HAP-1 (cell line): ENCODE data around the gene SLC19A1.

Source experiments
- DNase-seq, 2 experiments: peaks; one replicate each; pipeline ENCODE4 v3.0.0-alpha.2; 2016 to 2020; ENCODE audit warnings: low spot score in 2 of 2
- H3K27me3 ChIP-seq: fragments of 250-450 bp; sonication (Bioruptor Pico); 2 replicates; pipeline ENCODE4 v1.5.1; 2020; ENCODE audit warnings: low read depth, mild to moderate bottlenecking, moderate library complexity
- H3K36me3 ChIP-seq: fragments of 250-450 bp; sonication (Bioruptor Pico); replicated peaks from 2 replicates; pipeline ENCODE4 v1.5.1; 2020; ENCODE audit warnings: mild to moderate bottlenecking
- H3K4me1 ChIP-seq: fragments of 250-450 bp; sonication (Bioruptor Pico); 2 replicates; pipeline ENCODE4 v1.5.1; 2020; ENCODE audit warnings: mild to moderate bottlenecking
- H3K4me3 ChIP-seq: fragments of 250-450 bp; sonication (Bioruptor Pico); 2 replicates; pipeline ENCODE4 v1.5.1; 2020; ENCODE audit warnings: mild to moderate bottlenecking, moderate library complexity
- H3K9me3 ChIP-seq: fragments of 250-450 bp; sonication (Bioruptor Pico); 2 replicates; pipeline ENCODE4 v1.5.1; 2020; ENCODE audit warnings: mild to moderate bottlenecking, moderate library complexity
- in situ Hi-C: fragments of 300-500 bp; cut with MboI; formaldehyde crosslinking; loops from 3 replicates; pipeline ENCODE4 v1.14.3; 2020; ENCODE audit warnings: low sequenced_read_pairs, inconsistent platforms, mixed read lengths

Gene SLC19A1

GRCh38 chr21:45453308-45453950 lies 88.8 kb downstream of the SLC19A1 start:
- Histone ChIP-seq H3K4me1 (no peaks in the 10 kb centered on the region), H3K4me3 (no peak overlapping the region), H3K27me3 (no peaks in the 10 kb centered on the region), H3K9me3 (no peaks in the 10 kb centered on the region; the same call in 1 of the 2 replicates), H3K36me3 (no peaks in the 10 kb centered on the region)
- in situ Hi-C loops = no loop called here
- DNase-seq = no peak

- H3K4me3 ChIP-seq = no peak overlapping the region
- DNase-seq = no peak
- H3K4me1 ChIP-seq = no peaks in the 10 kb centered on the region
- no peaks in the 10 kb centered on the region; the same call in 1 of the 2 replicates for H3K9me3 ChIP-seq
- no peaks in the 10 kb centered on the region for H3K36me3 ChIP-seq
- H3K27me3 ChIP-seq = no peaks in the 10 kb centered on the region
- in situ Hi-C loops = no loop called here
These were observed 89.4 kb downstream of the SLC19A1 start for GRCh38 chr21:45452696-45453307.

GRCh38 chr21:45451771-45452182 lies 90.5 kb downstream of the SLC19A1 start:
- no peaks in the 10 kb centered on the region for H3K36me3 ChIP-seq
- H3K4me1 ChIP-seq = no peaks in the 10 kb centered on the region
- peaks cover 1% of the 10 kb centered on the region for H3K9me3 ChIP-seq
- in situ Hi-C loops = no loop called here
- no peaks in the 10 kb centered on the region for H3K27me3 ChIP-seq
- no peak for DNase-seq
- H3K4me3 ChIP-seq = no peak overlapping the region

GRCh38 chr21:45451091-45451740 lies 91.0 kb downstream of the SLC19A1 start:
- peaks cover 6% of the 10 kb centered on the region for H3K9me3 ChIP-seq
- in situ Hi-C loops = no loop called here
- H3K4me1 ChIP-seq = no peaks in the 10 kb centered on the region
- no peaks in the 10 kb centered on the region for H3K36me3 ChIP-seq
- H3K4me3 ChIP-seq = no peak overlapping the region
- no peak for DNase-seq
- H3K27me3 ChIP-seq = no peaks in the 10 kb centered on the region

- no peaks in the 10 kb centered on the region for H3K4me1 ChIP-seq
- DNase-seq = no peak
- H3K36me3 ChIP-seq = no peaks in the 10 kb centered on the region
- H3K9me3 ChIP-seq = peaks cover 8% of the 10 kb centered on the region
- in situ Hi-C loops = no loop called here
- H3K4me3 ChIP-seq = no peak overlapping the region
- H3K27me3 ChIP-seq = no peaks in the 10 kb centered on the region
These were observed 91.7 kb downstream of the SLC19A1 start for GRCh38 chr21:45450423-45451090.

- no peaks in the 10 kb centered on the region for H3K4me1 ChIP-seq
- H3K4me3 ChIP-seq = no peak overlapping the region
- in situ Hi-C loops = no loop called here
- peaks cover 8% of the 10 kb centered on the region for H3K9me3 ChIP-seq
- no peaks in the 10 kb centered on the region for H3K27me3 ChIP-seq
- H3K36me3 ChIP-seq = no peaks in the 10 kb centered on the region
- DNase-seq = no peak
These were observed 92.4 kb downstream of the SLC19A1 start for GRCh38 chr21:45449658-45450422.

- no peaks in the 10 kb centered on the region for H3K4me1 ChIP-seq
- peaks cover 8% of the 10 kb centered on the region for H3K9me3 ChIP-seq
- in situ Hi-C loops = no loop called here
- H3K36me3 ChIP-seq = no peaks in the 10 kb centered on the region
- no peak for DNase-seq
- H3K27me3 ChIP-seq = no peaks in the 10 kb centered on the region
- no peak overlapping the region for H3K4me3 ChIP-seq
These were observed 93.2 kb downstream of the SLC19A1 start for GRCh38 chr21:45448810-45449657.

GRCh38 chr21:45448283-45448809 lies 93.9 kb downstream of the SLC19A1 start:
- Histone ChIP-seq H3K4me3 (no peak overlapping the region), H3K9me3 (peaks cover 8% of the 10 kb centered on the region), H3K27me3 (no peaks in the 10 kb centered on the region), H3K4me1 (no peaks in the 10 kb centered on the region), H3K36me3 (no peaks in the 10 kb centered on the region)
- in situ Hi-C loops = no loop called here
- DNase-seq = no peak
